Sigmoid colon (tissue), 4 donors: Measurements from ENCODE around the gene SMAD6.

Experiments
- EP300 ChIP-seq, 4 donors: sonication (generic); formaldehyde crosslinking; IDR thresholded peaks; one replicate each; pipeline ENCODE4 v1.6.1; 2017; ENCODE audit warnings: antibody characterized with exemption in 4 of 4
- POLR2A ChIP-seq, 2 donors: fragments of 450-650 bp; IDR thresholded peaks; one replicate each; pipeline ENCODE4 v1.6.1; 2016; ENCODE audit warnings: antibody characterized with exemption in 2 of 2, mild to moderate bottlenecking in 2 of 2, moderate library complexity in 2 of 2
- TF ChIP-seq, protein P1 (sequence below), 4 experiments: fragments of 450-650 bp in 3 of 4; fragments of 200-600 bp in 1 of 4; IDR thresholded peaks; one replicate each; pipeline ENCODE4 v1.5.1; 2016 to 2019; ENCODE audit warnings: antibody characterized with exemption in 4 of 4, mild to moderate bottlenecking in 3 of 4, moderate library complexity in 2 of 4

- no peak for TF ChIP-seq EP300 (IDR thresholded peaks at IDR 0.05)
- TF ChIP-seq, protein P1, sequence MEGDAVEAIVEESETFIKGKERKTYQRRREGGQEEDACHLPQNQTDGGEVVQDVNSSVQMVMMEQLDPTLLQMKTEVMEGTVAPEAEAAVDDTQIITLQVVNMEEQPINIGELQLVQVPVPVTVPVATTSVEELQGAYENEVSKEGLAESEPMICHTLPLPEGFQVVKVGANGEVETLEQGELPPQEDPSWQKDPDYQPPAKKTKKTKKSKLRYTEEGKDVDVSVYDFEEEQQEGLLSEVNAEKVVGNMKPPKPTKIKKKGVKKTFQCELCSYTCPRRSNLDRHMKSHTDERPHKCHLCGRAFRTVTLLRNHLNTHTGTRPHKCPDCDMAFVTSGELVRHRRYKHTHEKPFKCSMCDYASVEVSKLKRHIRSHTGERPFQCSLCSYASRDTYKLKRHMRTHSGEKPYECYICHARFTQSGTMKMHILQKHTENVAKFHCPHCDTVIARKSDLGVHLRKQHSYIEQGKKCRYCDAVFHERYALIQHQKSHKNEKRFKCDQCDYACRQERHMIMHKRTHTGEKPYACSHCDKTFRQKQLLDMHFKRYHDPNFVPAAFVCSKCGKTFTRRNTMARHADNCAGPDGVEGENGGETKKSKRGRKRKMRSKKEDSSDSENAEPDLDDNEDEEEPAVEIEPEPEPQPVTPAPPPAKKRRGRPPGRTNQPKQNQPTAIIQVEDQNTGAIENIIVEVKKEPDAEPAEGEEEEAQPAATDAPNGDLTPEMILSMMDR (IDR thresholded peaks at IDR 0.05), result no peak
- no peak for TF ChIP-seq POLR2A (IDR thresholded peaks at IDR 0.05)
Observed at GRCh38 chr15:66823601-66824000, 121.6 kb downstream of the SMAD6 start.
